ENCODE data around the gene LEFTY1.

GRCh38 chr1:225896494-225896893 is 7.5 kb upstream of the LEFTY1 start:
- TF ChIP-seq CTCF (IDR thresholded peaks at IDR 0.05) = no peak
- TF ChIP-seq POLR2A (IDR thresholded peaks at IDR 0.05) = no peak

Data from Peyer's patch (tissue), 4 donors.